Adrenal gland (tissue), 12 donors: ENCODE measurements around the gene ZNF823. TPM values are rescaled to one million over a fixed set of nuclear protein-coding genes. Genes with fewer than 3 reads are reported as not detected.

Experiments used
- DNase-seq, 7 donors: peaks; one replicate each; pipeline ENCODE4 v3.0.0-alpha.2; 2019 to 2020
- H3K27ac ChIP-seq, 5 donors: fragments of 200-600 bp; sonication (generic) in 4 of 5; 1 replicate in 3 of 5; 2 replicates in 2 of 5; pipeline versions ENCODE4 v1.5.1 to v1.8.0; 2016 to 2020; ENCODE audit warnings: mild to moderate bottlenecking in 1 of 5
- H3K27me3 ChIP-seq: fragments of 200-600 bp; 2 replicates; pipeline ENCODE4 v1.8.0; 2021
- H3K36me3 ChIP-seq, 2 donors: fragments of 200-600 bp; replicated peaks in 1 of 2; 1 replicate in 1 of 2; 2 replicates in 1 of 2; pipeline versions ENCODE4 v1.5.1 to v1.8.0; 2018 to 2022
- H3K4me1 ChIP-seq, 2 donors: fragments of 200-600 bp; replicated peaks in 1 of 2; 1 replicate in 1 of 2; 2 replicates in 1 of 2; pipeline versions ENCODE4 v1.5.1 to v1.8.0; 2018 to 2021
- H3K4me3 ChIP-seq, 4 donors: fragments of 200-600 bp; sonication (generic) in 3 of 4; one replicate each; pipeline ENCODE4 v1.5.1; 2016 to 2018
- H3K9me3 ChIP-seq, 3 donors: fragments of 200-600 bp; sonication (generic) in 1 of 3; replicated peaks in 1 of 3; 1 replicate in 2 of 3; 2 replicates in 1 of 3; pipeline versions ENCODE4 v1.5.1 to v1.8.0; 2016 to 2021
- CTCF ChIP-seq, 6 experiments: fragments of 450-650 bp in 4 of 6; fragments of 200-600 bp in 2 of 6; sonication (generic) in 1 of 6; IDR thresholded peaks; 1 replicate in 5 of 6; 2 replicates in 1 of 6; pipeline versions ENCODE4 v1.5.1 to v1.8.0; 2016 to 2021; ENCODE audit warnings: antibody characterized with exemption in 6 of 6, mild to moderate bottlenecking in 2 of 6, moderate library complexity in 1 of 6
- POLR2A ChIP-seq, 2 donors: fragments of 450-650 bp; IDR thresholded peaks; one replicate each; pipeline ENCODE4 v1.6.1; 2017; ENCODE audit warnings: antibody characterized with exemption in 2 of 2, mild to moderate bottlenecking in 2 of 2, moderate library complexity in 1 of 2
- WGBS, 4 donors: extraction: QIAGEN DNeasy Blood & Tissue Kit in 2 of 4; methylation state at CpG; one replicate each; pipeline versions ENCODE4 v1.1.5 to v1.1.7; 2013 to 2017; 5-methylcytosine and 5-hydroxymethylcytosine counted together
- intact Hi-C, 2 donors: fragments of 100-400 bp; cut with DNase I; formaldehyde crosslinking; loops; one replicate each; pipeline versions ENCODE4 v1.14.1 to v1.15.0; 2022 to 2023
- polyA plus RNA-seq, 3 donors: library from polyadenylated mRNA; stranded (reverse); fragments of 200-250 nt in 2 of 3; fragments of 350-450 nt in 1 of 3; fragmentation: Illumina TruSeq in 1 of 3; extraction: RNeasy Lipid Tissue Mini Kit (QIAGEN cat#74804) in 1 of 3; gene quantifications; one replicate each; pipeline ENCODE4 v1.2.3, GENCODE V29; 2013 to 2014
- total RNA-seq, 9 donors: library from RNA; depleted of rRNA in 4 of 9; stranded (reverse); fragments of >200 nt in 4 of 9; fragments of 120-200 nt in 1 of 9; fragmentation: NEBNext Ultra II Directional in 1 of 9; extraction: Animal tissue kit (Norgen Biotek cat#: 25700) in 1 of 9; gene quantifications; one replicate each; pipeline versions ENCODE4 v1.1.0 to v1.2.4, GENCODE V29; 2013 to 2023
- donor health status: healthy with polysubstance abuse.
- donor health status: Bipolar disorder and iron deficiency.
- donor health status: DM: yes; HTN: yes; CAD: no.
- donor health status: DM: no; HTN: no; CAD: no.
- donor health status: DM: no; HTN: no; CAD: no.
- donor health status: DM: yes; HTN: yes; CAD: no.

Gene ZNF823
- total and polyA plus RNA-seq, 12 donors, result 2.6 to 9.1 (median 4.1) TPM

DNA sequence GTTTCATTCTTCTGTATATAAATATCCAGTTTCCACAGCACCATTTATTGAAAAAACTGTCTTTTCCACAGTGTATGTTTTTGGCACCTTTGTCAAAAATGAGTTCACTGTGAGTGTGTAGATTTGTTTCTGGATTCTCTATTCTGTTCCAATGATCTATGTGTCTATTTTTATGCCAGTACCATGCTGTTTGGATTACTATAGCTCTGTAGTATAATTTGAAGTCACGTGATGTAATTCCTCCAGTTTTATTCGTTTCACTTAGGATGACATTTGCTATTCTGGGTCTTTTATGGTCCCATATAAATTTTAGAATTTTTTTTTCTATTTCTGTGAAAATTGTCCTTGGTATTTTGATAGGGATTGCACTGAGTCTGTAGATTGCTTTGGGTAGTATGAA, 11.0 kb upstream of the ZNF823 start:
- WGBS, 4 donors, result 50 to 59% (median 55%) methylated on average over 2 of the region's 2 CpGs
- TF ChIP-seq POLR2A (IDR thresholded peaks at IDR 0.05) (no peak), CTCF (IDR thresholded peaks at IDR 0.05) (no peak)
- H3K9me3 ChIP-seq, result peaks cover 0 to 11% (median 0%) of the 10 kb centered on the region in 3 donors
- H3K4me3 ChIP-seq, result no peak overlapping the region
- H3K27ac ChIP-seq, result no peak overlapping the region
- no peak for DNase-seq
- no peaks in the 10 kb centered on the region for H3K4me1 ChIP-seq
- intact Hi-C loops, result no loop called here
- H3K36me3 ChIP-seq, result no peaks in the 10 kb centered on the region
- no peaks in the 10 kb centered on the region for H3K27me3 ChIP-seq

DNA sequence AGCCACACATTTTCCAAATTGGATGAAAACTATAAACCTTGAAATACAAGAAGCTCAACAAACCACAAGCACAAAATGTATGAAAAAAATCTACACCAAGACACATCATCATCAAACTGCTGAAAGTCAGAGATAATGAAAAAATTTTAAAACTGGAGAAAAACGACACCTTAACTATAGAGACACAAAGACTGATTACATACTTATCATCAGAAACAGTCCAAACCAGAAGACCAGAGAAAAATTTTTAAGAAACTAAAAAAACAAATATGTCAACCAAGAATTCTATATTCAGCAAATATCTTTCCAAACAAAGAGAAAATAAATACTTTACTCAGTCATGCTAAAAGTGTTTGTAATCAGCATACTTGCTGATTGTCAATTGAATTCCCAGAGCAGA, 8.5 kb upstream of the ZNF823 start:
- peaks cover 0 to 11% (median 0%) of the 10 kb centered on the region in 3 donors for H3K9me3 ChIP-seq
- intact Hi-C loops, result no loop called here
- H3K27me3 ChIP-seq, result no peaks in the 10 kb centered on the region
- DNase-seq, result no peak
- H3K4me1 ChIP-seq, result no peaks in the 10 kb centered on the region
- no peak overlapping the region for H3K27ac ChIP-seq
- WGBS, 4 donors, result 39 to 53% (median 48%) methylated on average over 1 of the region's 1 CpG
- no peak overlapping the region for H3K4me3 ChIP-seq
- TF ChIP-seq CTCF (IDR thresholded peaks at IDR 0.05) (no peak), POLR2A (IDR thresholded peaks at IDR 0.05) (no peak)
- H3K36me3 ChIP-seq, result no peaks in the 10 kb centered on the region

- Histone ChIP-seq H3K27me3 (no peaks in the 10 kb centered on the region), H3K27ac (no peak overlapping the region), H3K36me3 (no peaks in the 10 kb centered on the region), H3K9me3 (peaks cover 0 to 11% (median 0%) of the 10 kb centered on the region in 3 donors), H3K4me1 (no peaks in the 10 kb centered on the region), H3K4me3 (no peak overlapping the region)
- no peak for DNase-seq
- TF ChIP-seq POLR2A (IDR thresholded peaks at IDR 0.05), result no peak
- no peak for TF ChIP-seq CTCF (IDR thresholded peaks at IDR 0.05)
- intact Hi-C loops, result no loop called here
These were observed 7.1 kb upstream of the ZNF823 start for GRCh38 chr19:11745869-11746268.

DNA sequence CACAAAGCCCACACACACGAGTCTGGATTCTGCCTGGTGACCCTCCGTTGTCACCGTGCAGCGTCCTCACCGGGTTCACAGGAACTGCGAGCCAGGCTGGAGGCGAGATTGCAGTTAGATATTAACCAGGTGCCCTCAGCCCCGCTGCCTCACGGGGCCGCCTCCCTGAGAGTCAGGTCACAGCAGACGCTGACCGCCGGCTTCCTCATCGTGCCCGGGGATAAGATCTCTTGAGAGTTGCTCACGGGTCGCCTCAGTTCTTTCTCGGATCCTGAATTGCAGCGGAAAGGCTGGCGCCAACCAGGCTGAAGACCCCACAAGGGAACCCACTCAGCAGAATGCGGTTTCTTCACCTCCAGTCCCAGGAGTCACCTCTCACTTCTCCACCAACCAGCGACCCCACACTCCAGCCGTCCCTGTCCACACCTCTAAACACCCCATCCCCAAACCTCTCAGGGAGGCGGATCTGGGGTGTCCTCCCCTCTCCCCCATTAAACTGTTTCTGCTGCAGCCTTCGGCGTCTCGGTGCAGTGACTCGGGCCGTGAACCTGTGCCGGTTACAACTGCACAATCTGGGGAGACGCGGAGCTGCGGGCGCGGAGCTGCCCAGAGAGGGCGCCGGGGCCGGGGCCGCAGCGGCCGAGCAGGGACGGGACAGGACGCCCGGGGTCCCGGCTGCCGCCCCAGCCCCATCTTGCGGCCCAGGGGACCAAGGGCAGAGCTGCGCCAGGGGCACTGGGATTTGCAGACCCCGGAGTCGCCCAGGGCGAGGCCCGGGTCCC, 591 bp downstream of the ZNF823 start:
- H3K27ac ChIP-seq, result peak overlapping the region in 4 of 5 donors; percentile 74 to 90 (median 82)
- DNase-seq, result peak; percentile 33 to 80 (median 57)
- H3K27me3 ChIP-seq, result no peaks in the 10 kb centered on the region
- H3K9me3 ChIP-seq, result no peaks in the 10 kb centered on the region
- intact Hi-C loops, result no loop called here
- 0 to 1% (median 0%) methylated on average over 26 to 52 of the region's 52 CpGs for WGBS, 4 donors
- no peaks in the 10 kb centered on the region for H3K36me3 ChIP-seq
- peaks cover 7 to 25% of the 10 kb centered on the region in 2 donors for H3K4me1 ChIP-seq
- TF ChIP-seq POLR2A (IDR thresholded peaks at IDR 0.05) (no peak), CTCF (IDR thresholded peaks at IDR 0.05) (no peak)
- H3K4me3 ChIP-seq, result peak overlapping the region; percentile 27 to 98 (median 78)
